LoVo (cell line): ENCODE data around the gene DROSHA.
"Not testable (repeated sequence)": the region's sequence is repeated elsewhere in the genome, so short reads cannot be mapped to it uniquely, and the experiment has no call there.

Experiments used
- DNase-seq: peaks from one replicate; pipeline ENCODE4 v3.0.0-alpha.2; 2016; ENCODE audit warnings: low spot score

The DROSHA gene

GRCh38 chr5:31415960-31416359 lies 115.9 kb downstream of the DROSHA start:
- DNase-seq, result no peak

- DNase-seq, result no peak
Observed at GRCh38 chr5:31415009-31415923, 116.6 kb downstream of the DROSHA start.

GRCh38 chr5:31413030-31413812 lies 118.7 kb downstream of the DROSHA start:
- DNase-seq, result no peak

GRCh38 chr5:31412324-31412723 lies 119.6 kb downstream of the DROSHA start:
- no peak for DNase-seq

GRCh38 chr5:31410089-31410488 lies 121.8 kb downstream of the DROSHA start:
- DNase-seq, result no peak

- no peak for DNase-seq
Observed at GRCh38 chr5:31408814-31409213, 123.1 kb downstream of the DROSHA start.

GRCh38 chr5:31407921-31408693 lies 123.8 kb downstream of the DROSHA start:
- no peak for DNase-seq

GRCh38 chr5:31404325-31404724 lies 127.6 kb downstream of the DROSHA start:
- DNase-seq, result no peak

- DNase-seq, result no peak
Observed at GRCh38 chr5:31401691-31402090, 130.2 kb downstream of the DROSHA start.

- no peak for DNase-seq
Observed at GRCh38 chr5:31397926-31398557, 133.9 kb downstream of the DROSHA start.

GRCh38 chr5:31396611-31397295 lies 135.1 kb downstream of the DROSHA start:
- no peak for DNase-seq

- not testable (repeated sequence) for DNase-seq
Observed at GRCh38 chr5:31395450-31396045, 136.3 kb downstream of the DROSHA start.

GRCh38 chr5:31393126-31393525 lies 138.8 kb downstream of the DROSHA start:
- no peak for DNase-seq

- no peak for DNase-seq
Observed at GRCh38 chr5:31392061-31392460, 139.8 kb downstream of the DROSHA start.

GRCh38 chr5:31390256-31390655 lies 141.6 kb downstream of the DROSHA start:
- no peak for DNase-seq

- DNase-seq, result no peak
Observed at GRCh38 chr5:31385774-31386537, 145.9 kb downstream of the DROSHA start.

GRCh38 chr5:31383734-31384133 lies 148.2 kb downstream of the DROSHA start:
- no peak for DNase-seq

GRCh38 chr5:31382051-31382878 lies 149.6 kb downstream of the DROSHA start:
- DNase-seq, result no peak

GRCh38 chr5:31381299-31381698 lies 150.6 kb downstream of the DROSHA start:
- DNase-seq, result no peak
